Progenitor cell of endocrine pancreas (in vitro differentiated cells): Measurements from ENCODE around the gene HOOK1. TPM values are rescaled to one million over a fixed set of nuclear protein-coding genes. Genes with fewer than 3 reads are reported as not detected.

Source experiments
- DNase-seq: peaks from one replicate; pipeline ENCODE4 v3.0.0; 2021; ENCODE audit warnings: low spot score; ENCODE audit not compliant: unreplicated experiment
- H3K27ac Mint-ChIP-seq: 2 replicates; pipeline ENCODE4 v1.8.0; 2021; ENCODE audit warnings: mild to moderate bottlenecking, moderate library complexity, mixed read lengths
- H3K27me3 Mint-ChIP-seq: 2 replicates; pipeline ENCODE4 v1.8.0; 2021; ENCODE audit warnings: mixed read lengths
- H3K36me3 Mint-ChIP-seq: 2 replicates; pipeline ENCODE4 v1.8.0; 2022; ENCODE audit warnings: mixed read lengths; ENCODE audit not compliant: insufficient read depth
- H3K4me1 Mint-ChIP-seq: 2 replicates; pipeline ENCODE4 v1.8.0; 2021; ENCODE audit warnings: low read depth, mixed read lengths
- H3K4me3 Mint-ChIP-seq: 2 replicates; pipeline ENCODE4 v1.8.0; 2021; ENCODE audit warnings: low read depth, mild to moderate bottlenecking, moderate library complexity, mixed read lengths
- H3K9me3 Mint-ChIP-seq: 2 replicates; pipeline ENCODE4 v1.8.0; 2021; ENCODE audit warnings: low read depth, mixed read lengths
- CTCF ChIP-seq: fragments of 200-600 bp; sonication (generic); IDR thresholded peaks from one replicate; pipeline ENCODE4 v1.5.0; 2021; ENCODE audit warnings: antibody characterized with exemption, mild to moderate bottlenecking; ENCODE audit not compliant: unreplicated experiment
- long read RNA-seq: library from polyadenylated mRNA; unstranded; transcript quantifications from one replicate; pipeline ENCODE4 v2.0.0, GENCODE V29; 2020
- total RNA-seq: library from RNA; stranded (reverse); gene quantifications from 2 replicates; pipeline ENCODE4 v1.2.1, GENCODE V29; 2021

HOOK1 gene
- 51.2 and 56.1 TPM in 2 replicates for total RNA-seq
- long read RNA-seq, full-length matches to known transcripts = 52 of 148 reads
- long read RNA-seq, partial matches to known transcripts = 81 of 148 reads
- long read RNA-seq, other reads (novel, unspliced or antisense) = 15 of 148 reads

GRCh38 chr1:59814901-59815825 is at the start of gene HOOK1:
Gene HOOK1 (plus strand): TSS chr1:59814949. CDS start chr1:59815118, 169 bp downstream.
- Mint-ChIP-seq H3K27ac (peak within 1 kb of the TSS; percentile 93), H3K4me3 (no peak within 1 kb of the TSS)

GRCh38 chr1:59765011-59765730 is 49.6 kb upstream of the HOOK1 start:
- Mint-ChIP-seq H3K9me3 (no peaks in the 10 kb centered on the region), H3K27ac (no peak overlapping the region)

More at GRCh38 chr1:59814901-59815825, at the start of gene HOOK1:
- Mint-ChIP-seq H3K36me3 (no peaks in the 10 kb centered on the region), H3K27me3 (no peaks in the 10 kb centered on the region), H3K4me1 (peaks cover 6% of the 10 kb centered on the region), H3K9me3 (no peaks in the 10 kb centered on the region)
- DNase-seq = no peak
- TF ChIP-seq CTCF = no peak

GRCh38 chr1:59766227-59766855 is 48.4 kb upstream of the HOOK1 start:
- Mint-ChIP-seq H3K9me3 (no peaks in the 10 kb centered on the region), H3K4me3 (no peak overlapping the region), H3K36me3 (no peaks in the 10 kb centered on the region), H3K27ac (no peak overlapping the region), H3K27me3 (no peaks in the 10 kb centered on the region), H3K4me1 (peaks cover 7% of the 10 kb centered on the region)
- no peak for TF ChIP-seq CTCF
- no peak for DNase-seq

More at GRCh38 chr1:59765011-59765730, 49.6 kb upstream of the HOOK1 start:
- Mint-ChIP-seq H3K4me1 (peaks cover 7% of the 10 kb centered on the region), H3K27me3 (no peaks in the 10 kb centered on the region), H3K36me3 (no peaks in the 10 kb centered on the region), H3K4me3 (no peak overlapping the region)
- DNase-seq = no peak
- TF ChIP-seq CTCF = no peak

- Mint-ChIP-seq H3K4me3 (no peak overlapping the region), H3K36me3 (no peaks in the 10 kb centered on the region), H3K27me3 (no peaks in the 10 kb centered on the region), H3K4me1 (peaks cover 8% of the 10 kb centered on the region), H3K27ac (no peak overlapping the region), H3K9me3 (no peaks in the 10 kb centered on the region)
- DNase-seq = no peak
- no peak for TF ChIP-seq CTCF
Observed at GRCh38 chr1:59767119-59767518, 47.6 kb upstream of the HOOK1 start.
